ENCODE measurements around the gene ALG11.
"Not testable (repeated sequence)": the region's sequence is repeated elsewhere in the genome, so short reads cannot be mapped to it uniquely, and the experiment has no call there.

Gene ALG11, protein sequence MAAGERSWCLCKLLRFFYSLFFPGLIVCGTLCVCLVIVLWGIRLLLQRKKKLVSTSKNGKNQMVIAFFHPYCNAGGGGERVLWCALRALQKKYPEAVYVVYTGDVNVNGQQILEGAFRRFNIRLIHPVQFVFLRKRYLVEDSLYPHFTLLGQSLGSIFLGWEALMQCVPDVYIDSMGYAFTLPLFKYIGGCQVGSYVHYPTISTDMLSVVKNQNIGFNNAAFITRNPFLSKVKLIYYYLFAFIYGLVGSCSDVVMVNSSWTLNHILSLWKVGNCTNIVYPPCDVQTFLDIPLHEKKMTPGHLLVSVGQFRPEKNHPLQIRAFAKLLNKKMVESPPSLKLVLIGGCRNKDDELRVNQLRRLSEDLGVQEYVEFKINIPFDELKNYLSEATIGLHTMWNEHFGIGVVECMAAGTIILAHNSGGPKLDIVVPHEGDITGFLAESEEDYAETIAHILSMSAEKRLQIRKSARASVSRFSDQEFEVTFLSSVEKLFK
- 22.0 to 27.0 reads per million in 2 experiments for total RNA-seq

DNA sequence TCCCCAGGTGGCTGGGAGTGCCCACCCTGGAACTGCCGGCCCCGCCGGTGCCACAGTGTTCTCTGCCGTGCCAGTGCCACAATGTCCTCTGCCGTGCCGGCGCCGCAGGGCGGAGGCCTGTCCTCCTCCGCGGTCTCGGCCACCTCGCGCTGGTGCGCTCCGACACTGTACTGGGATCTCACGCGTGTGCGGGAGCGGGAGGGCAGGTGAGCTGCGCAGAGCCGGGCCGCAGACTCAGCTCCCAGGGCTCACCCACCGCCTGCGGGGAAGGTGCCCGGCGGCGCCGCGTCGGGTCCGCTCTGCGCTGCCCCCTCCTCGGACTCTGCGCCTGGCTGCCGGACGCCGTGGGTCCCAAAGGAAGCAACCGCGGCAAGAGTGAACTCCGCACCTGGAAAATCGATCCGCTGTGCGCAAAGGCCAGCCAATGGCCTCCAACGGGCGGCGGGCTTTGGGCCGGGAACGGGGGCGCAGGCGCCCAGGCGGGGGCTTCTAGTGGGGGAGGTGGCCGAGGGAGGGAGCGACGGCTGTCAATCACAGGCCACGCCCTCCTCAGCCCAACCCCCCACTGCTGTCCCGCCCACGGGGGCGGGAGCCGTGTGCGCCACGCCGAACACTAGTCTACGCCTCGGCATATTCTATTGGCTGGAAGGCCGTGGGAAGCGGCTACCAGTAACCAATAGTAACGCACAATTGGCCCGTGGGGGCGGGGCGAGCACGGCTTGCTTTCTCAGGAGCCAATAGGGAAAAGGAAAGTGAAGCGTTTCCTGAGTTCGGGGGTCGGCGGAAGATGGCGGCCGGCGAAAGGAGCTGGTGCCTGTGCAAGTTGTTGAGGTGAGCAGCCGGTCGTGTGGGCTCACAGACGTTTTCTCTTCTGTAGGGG is at the start of gene ALG11:
Gene ALG11, plus strand, starts transcription at position 767 of the 880 bp plus-strand sequence. Its CDS starts 21 bp downstream, at position 788.
- DNase-seq (ENCODE audit: low read depth), result peak; percentile 99

DNA sequence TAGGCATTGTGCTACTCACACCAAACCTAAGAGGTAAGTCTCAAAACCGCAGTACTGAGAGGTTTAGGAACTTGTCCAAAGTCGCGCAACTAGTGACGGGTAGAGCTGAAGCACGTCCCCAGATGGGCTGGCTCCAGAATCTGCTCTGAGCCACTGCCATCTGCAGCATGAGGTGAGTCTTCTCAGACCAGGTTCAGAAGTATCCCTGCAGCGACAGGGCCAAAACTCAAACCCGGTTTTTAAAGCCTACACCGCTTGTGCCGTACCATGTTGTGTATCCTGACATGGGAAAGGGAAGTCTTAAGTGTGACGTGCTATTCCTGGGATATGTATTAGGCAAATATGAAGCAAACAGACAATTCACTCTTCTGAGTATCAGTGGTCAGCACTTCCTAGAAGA is 46.0 kb upstream of the ALG11 start:
- no peak for DNase-seq (ENCODE audit: low read depth)

DNA sequence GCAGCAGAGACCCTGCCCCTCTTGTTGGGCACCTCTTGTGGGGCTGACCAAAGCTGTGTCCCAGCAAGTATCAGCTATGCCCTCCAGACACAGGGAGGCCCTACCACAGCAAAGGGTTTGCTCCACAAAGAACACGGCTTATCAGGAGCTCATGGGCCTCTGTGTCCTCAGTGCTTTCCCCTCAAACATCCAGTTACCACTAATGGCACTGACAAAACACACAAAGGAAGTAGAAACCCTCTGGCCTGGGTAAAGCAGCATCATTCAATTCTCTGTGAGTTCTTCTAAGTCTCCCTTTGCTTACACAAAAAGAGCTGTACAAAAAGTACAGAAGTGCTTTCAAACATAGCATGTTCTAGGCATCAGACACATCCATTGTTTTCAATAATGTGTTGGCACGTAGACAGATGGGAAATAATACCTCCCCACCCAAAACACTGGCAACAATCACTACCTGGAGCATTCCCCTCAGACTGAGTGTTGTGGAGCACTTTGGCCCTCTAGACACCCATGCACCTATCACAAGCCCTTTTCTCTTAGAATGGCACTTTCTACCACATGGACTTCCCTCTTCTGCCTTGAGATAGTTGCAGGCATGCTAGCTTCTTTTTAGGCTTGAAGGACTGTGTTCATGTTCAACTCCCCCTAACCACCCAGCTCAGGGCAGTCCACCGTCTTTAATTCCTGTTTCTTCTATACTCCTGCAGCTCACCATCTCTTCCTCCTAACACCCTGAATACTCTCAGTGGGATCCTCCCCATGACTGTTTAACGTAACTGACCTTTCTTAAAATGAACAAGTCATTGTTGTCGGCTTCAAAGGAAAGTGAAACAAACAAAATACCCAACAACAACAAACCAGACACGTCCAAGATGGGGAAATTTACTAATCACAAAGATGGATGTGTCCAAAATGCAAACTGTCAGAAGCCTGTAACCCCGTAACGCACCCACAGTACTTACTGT is 44.4 kb upstream of the ALG11 start:
- no peak for DNase-seq (ENCODE audit: low read depth)

DNA sequence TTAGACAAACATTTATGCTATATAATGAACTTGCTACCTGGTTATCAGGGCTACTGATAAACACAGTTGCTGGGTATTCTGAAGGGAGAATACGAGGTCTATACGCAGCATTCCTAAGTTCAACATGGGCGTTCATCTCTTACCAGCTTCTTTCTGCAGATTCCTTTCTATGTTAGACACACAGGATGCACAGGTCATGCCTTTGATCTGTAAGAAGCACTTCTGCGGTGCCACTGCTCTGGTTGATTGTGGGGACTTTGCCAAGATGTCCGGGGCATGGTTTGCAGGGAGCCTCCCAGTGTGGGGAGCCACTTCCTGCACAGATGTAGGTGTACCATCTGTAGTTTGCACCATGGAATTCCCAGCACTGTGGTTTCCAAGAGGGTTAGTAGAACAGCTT is 41.8 kb upstream of the ALG11 start:
- no peak for DNase-seq (ENCODE audit: low read depth)

DNA sequence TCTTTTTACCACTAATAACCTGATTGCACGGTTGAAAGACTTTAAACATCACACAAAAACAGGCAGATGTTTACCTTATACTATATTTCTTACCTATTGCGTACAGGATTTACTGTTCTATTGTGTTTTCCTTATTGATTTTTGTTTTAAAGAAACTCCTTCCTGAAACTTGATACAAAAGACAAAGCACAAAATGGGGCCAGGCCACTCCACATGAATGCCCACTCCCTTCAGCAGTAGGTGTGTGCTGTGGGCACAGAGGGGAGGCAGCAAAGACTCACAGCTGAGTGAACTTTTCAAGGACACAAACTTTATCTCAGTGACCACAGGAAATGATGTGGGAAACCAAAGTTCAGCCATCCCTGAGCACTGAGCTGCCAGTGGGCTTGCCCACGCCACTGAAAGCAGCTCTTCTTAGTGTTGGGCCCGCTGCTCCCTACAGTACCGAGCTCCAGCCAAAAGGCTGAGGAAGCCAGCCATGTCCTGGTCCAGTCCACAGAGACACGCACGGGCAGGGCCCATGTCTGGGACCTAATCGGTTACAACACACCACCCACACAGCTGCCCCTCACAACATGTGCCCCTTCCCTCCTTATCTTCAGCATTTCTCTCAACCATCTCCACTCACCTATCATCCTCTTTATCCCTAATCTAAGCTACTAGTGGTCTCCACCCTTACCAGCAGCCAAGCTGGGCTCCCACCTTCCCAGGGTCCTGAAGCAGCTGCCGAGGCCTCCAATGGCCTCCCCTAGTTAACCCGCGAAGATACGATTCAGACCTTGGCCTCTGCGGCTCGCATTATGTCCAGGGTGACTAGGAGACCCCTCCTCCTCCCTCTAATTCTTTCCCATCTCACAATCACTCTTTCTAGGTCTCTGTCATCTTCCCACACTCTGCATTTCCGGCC is 40.4 kb upstream of the ALG11 start:
- DNase-seq (ENCODE audit: low read depth), result no peak

DNA sequence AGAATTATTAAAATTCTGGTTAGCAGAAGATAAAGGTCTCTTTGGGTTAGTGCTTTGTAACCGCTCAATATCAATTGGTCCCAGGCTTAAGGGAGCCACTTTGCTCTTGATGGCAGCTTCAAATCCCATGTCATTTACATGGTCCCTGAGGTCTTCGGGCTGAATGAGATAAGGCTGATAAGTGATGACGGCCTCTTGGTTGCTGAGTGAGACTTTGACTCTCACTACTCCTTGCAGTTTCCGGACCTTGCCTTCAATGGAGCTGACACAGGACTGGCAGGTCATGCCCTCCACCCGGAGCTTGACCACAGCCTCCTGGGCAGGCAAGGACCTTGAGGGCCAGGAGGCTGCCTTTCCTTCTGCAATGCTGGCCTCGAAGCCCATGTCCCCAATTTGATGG is 37.7 kb upstream of the ALG11 start:
- no peak for DNase-seq (ENCODE audit: low read depth)

DNA sequence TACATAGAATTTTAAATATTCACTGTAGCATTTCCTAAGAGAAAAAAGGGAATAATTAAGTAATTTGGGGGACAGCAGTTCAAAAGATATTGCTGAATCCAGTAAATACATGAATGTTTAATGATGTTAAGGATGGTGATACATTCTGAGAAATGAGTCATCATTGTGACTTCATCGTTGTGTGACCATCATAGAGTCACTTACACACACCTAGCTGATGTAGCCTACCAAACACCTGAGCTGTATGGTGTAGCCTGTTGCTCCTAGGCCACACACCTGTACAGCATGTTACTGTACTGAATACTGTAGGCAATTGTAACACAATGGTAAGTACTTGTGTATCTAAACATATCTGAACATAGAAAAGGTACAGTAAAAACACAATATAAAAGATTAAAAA is 35.8 kb upstream of the ALG11 start:
- DNase-seq (ENCODE audit: low read depth), result no peak

DNA sequence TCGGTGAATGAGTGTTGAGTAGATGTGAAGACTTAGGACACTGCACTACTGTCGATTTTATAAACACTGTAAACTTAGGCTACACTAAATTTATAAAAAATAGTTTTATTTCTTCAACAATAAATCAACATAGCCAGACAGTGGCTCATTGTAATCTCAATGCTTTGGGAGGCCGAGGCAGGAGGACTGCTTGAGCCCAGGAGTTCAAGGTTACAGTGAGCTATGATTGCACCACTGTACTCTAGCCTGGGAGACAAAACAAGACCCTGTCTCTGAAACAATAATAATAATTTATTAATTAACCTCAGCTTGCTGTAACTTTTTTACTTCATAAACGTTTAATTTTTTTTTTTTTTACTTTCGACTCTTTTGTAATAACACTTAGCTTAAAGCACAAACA is 35.3 kb upstream of the ALG11 start:
- no peak for DNase-seq (ENCODE audit: low read depth)

DNA sequence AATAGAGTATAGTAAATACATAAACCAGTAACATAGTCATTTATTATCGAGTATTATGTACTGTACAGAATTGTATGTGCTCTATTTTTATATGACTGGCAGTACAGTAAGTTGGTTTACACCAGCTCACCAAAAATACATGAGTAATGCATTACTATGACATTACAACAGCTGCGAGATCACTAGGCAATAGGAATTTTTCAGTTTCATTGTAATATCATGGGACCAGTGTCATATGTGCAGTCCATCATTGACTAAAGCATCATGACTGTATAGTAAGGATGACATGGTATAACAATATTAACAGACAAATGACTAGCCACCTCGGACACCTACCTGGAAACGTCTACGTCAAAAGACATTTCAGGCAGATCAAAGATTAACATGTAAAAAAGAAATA is 34.6 kb upstream of the ALG11 start:
- DNase-seq (ENCODE audit: low read depth), result no peak

DNA sequence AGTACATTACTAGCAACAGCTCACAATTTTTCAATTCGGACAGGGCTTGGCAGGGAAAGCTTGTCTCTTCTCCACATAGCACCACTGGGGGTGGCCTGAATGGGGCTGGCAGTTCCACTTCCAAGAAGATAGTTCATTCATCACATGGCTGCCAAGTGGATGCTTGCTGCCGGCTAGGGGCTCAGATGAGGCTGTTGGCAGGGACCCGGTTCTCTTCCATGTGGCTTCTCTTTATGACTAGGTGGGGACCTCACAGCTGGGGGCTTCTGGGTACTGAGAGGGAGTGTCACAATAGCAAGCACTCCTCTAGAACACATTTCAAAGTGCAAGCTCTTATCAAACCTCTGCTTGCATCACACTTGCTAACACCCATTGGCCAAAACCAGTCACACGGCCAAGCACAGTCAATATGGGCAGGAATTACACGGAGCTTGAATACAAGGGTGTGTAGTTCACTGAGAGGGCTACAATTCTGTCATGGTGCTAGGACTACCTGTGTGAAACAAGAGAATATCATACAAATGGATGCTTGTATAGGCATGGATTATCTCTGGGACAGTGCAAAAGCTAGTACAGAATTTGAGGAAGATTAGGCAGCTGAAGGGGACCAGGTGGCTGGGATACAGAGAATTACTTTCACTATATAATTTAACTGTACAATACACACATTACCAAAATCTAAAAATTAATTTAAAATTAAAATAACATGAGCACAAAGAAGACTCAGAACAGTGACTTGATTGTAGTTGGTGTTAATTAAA is 33.2 kb upstream of the ALG11 start:
- no peak for DNase-seq (ENCODE audit: low read depth)

DNA sequence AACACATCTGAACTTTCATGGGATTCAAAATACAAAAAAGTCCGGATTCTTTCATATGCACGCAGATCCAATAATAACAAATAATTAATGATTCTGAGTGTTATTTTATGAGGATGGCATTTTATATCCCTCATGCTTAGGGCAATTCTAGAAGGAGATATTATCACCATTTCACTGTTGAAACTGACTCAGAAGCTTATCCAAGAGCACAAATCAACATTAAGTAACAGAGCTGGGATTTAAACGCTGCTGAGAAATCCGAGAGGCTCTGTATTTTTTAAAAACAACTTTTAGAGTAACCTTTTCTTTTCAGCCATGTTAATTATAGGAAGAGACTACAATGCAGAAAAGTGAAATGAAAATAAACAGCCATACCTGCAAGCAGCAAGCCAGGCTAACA is 31.3 kb upstream of the ALG11 start:
- no peak for DNase-seq (ENCODE audit: low read depth)

DNA sequence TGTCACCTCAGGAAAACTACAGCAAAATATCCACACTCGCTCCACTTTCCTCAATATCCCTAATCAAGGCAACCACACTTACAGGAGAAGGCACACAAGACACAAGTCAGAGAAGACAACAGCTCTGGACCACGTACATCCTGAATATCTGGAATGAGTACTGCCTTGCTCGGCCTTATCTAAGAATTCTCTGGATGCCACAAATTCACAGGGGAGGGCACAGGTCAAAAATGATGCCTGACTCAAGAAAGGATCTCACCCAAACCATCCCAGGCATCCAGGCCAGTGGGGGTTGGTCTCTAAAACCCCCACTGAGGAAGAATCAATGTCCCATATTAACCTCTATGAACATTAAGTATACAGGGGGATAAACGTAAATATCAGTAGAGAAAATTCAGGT is 30.8 kb upstream of the ALG11 start:
- no peak for DNase-seq (ENCODE audit: low read depth)

DNA sequence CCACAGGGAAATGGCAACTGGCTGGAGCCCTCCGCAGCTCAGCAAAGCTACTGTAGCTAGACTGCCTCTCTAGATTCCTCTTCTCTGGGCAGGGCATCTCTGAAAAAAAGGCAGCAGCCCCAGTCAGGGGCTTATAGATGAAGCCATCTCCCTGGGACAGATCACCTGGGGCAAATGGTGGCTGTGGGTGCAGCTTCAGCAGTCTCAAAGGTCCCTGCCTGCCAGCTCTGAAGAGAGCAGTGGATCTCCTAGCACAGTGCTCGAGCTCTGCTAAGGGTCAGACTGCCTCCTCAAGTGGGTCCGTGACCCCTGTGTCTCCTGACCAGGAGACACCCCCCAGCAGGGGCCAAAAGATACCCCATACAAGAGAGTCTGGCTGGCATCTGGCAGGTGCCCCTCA is 28.9 kb upstream of the ALG11 start:
- not testable (repeated sequence) for DNase-seq (ENCODE audit: low read depth)

DNA sequence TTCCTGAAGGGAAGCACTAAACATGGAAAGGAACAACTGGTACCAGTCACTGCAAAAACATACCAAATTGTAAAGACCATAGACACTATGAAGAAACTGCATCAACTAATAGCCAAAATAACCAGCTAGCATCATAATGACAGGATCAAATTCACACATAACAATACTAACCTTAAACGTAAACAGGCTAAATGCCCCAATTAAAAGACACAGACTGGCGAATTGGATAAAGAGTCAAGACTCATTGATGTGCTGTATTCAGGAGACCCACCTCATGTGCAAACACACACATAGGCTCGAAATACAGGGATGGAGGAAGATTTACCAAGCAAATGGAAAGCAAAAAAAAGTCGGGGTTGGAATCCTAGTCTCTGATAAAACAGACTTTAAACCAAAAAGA is 27.3 kb upstream of the ALG11 start:
- DNase-seq (ENCODE audit: low read depth), result not testable (repeated sequence)

DNA sequence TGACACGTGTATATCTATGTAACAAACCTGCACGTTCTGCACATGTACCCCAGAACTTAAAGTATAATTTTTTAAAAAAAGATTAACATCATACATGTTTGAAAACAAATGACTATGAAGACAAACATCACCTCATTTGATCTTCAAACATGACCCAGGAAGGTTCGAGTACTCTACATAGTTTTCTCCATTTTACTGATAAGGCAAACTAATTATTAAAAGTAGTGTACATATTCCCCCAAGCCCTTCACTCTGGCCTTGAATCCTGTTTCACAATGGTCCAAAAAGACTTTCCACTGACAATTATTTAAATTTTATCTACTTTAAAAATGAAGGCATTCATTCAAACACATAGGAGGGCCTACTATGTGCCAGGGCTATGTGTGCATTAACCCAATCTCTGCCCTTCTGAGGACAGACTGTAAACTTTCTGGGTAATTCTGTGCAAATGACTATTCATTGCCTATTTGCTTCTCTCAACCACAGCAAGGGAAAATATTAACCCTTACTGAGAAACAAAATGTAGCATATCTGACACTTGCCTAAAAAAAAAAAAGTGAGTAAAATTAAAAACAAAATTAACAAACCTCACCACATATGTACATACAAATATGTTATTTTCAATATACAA is 23.1 kb upstream of the ALG11 start:
- DNase-seq (ENCODE audit: low read depth), result no peak

DNA sequence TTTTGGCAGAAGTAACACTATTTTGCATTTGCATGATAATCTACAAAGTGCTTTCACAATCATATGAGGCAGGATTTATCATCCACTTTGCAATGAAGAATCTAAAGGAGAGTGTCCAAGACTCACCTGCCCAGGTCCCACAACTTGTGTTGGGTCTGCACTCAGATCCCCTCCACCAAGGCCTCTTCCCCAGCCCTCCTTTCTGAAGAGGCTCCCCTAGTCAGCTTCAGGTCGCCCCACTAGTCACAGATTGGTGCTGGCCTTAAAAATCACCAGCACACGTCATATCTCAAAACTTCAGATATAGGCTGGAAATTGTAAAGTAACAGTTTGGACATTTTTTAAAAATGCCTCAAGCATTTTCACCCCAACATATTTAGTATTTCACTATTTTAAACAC is 18.5 kb upstream of the ALG11 start:
- no peak for DNase-seq (ENCODE audit: low read depth)

DNA sequence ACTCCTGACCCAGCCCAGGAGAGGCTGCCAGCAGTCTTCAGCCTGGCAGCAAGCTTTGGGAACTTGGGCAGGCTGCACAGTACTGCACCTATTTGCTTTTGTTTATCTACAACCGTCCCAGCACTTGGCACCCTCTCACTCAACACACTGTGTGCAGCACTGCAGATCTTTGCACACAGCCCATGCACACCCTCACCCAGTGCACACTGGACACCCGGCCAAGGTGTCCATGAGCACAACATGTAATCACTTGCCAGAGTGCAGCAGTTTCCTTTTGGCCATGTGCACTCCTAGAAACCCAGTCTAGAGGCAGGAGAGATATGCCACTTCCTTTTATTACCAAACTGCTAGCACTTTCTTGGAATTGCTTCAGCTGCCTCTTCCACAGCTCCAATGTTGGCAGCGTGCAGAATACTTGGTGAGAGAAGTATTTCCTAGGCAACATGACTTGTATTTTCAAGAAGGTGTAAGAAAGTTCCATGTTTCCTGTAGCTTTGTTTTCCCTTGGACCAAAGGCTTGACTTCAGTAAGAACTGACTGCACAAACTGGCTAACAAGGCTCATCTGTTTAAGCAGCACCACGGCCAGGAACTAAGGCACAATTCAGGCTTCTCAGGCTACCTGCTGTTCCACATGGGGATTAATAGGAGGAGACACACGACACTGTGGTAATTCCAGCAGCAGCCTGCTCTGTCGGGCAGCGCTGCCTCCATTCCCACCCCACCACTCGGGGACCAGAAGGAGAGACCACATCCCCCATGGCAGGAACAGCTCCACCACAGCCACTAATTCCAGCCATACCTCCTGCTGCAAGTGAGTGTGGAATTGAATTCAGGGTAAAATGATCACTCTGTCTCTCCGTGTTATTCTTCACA is 16.3 kb upstream of the ALG11 start:
- DNase-seq (ENCODE audit: low read depth), result no peak

DNA sequence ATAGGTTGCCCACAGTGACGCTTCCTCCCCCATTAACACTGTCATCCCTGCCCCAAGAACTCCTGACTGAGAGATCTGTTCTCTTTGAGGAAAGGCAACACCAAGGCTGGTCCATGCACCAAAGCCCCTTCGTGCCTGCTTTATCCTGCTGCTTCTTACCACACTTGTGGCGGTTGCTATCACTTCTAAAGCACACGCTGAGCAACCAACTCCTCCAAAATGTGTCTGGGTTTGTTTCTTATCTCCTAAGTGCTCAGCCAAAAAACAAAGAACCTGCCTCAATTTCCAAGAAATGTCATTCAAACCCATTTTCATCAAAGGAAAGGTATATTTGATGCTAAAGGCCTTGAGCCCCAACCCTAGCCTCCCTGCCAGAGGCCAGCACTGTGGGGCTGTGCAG is 15.6 kb upstream of the ALG11 start:
- DNase-seq (ENCODE audit: low read depth), result no peak

Measured in T follicular helper cell (primary cell).